Ascending aorta (tissue), 2 donors: ENCODE data around the gene TINCR. TPM values are rescaled to one million over a fixed set of nuclear protein-coding genes. Genes with fewer than 3 reads are reported as not detected.
"Not testable (repeated sequence)": the region's sequence is repeated elsewhere in the genome, so short reads cannot be mapped to it uniquely, and the experiment has no call there.

ENCODE experiments used
- DNase-seq, 2 donors: peaks; one replicate each; pipeline ENCODE4 v3.0.0-alpha.2; 2019; ENCODE audit warnings: low spot score in 2 of 2
- H3K27ac ChIP-seq, 2 donors: fragments of 200-600 bp; sonication (generic); one replicate each; pipeline ENCODE4 v1.5.1; 2016 to 2017; ENCODE audit warnings: mild to moderate bottlenecking in 1 of 2
- H3K27me3 ChIP-seq: fragments of 200-600 bp; sonication (generic); one replicate; pipeline ENCODE4 v1.5.1; 2017
- H3K36me3 ChIP-seq, 2 donors: fragments of 200-600 bp; sonication (generic); one replicate each; pipeline ENCODE4 v1.5.1; 2016
- H3K4me1 ChIP-seq, 2 donors: fragments of 200-600 bp; sonication (generic); one replicate each; pipeline ENCODE4 v1.5.1; 2016 to 2017; ENCODE audit warnings: mild to moderate bottlenecking in 1 of 2
- H3K4me3 ChIP-seq, 2 donors: fragments of 200-600 bp; sonication (generic); one replicate each; pipeline ENCODE4 v1.5.1; 2016 to 2017; ENCODE audit warnings: mild to moderate bottlenecking in 1 of 2
- H3K9me3 ChIP-seq, 2 donors: fragments of 200-600 bp; sonication (generic); one replicate each; pipeline ENCODE4 v1.5.1; 2016
- CTCF ChIP-seq, 3 experiments: fragments of 200-600 bp in 2 of 3; fragments of 450-650 bp in 1 of 3; sonication (generic) in 2 of 3; IDR thresholded peaks; one replicate each; pipeline ENCODE4 v1.5.1; 2016 to 2019; ENCODE audit warnings: antibody characterized with exemption in 3 of 3, mild to moderate bottlenecking in 1 of 3, moderate library complexity in 1 of 3
- intact Hi-C: fragments of 100-400 bp; cut with DNase I; formaldehyde crosslinking; loops from one replicate; pipeline ENCODE4 v1.15.1; 2023
- total RNA-seq: library from RNA; depleted of rRNA; stranded (reverse); fragments of >200 nt; gene quantifications from one replicate; pipeline ENCODE4 v1.1.0, GENCODE V29; 2016

Gene TINCR
- total RNA-seq, 1 donor from 2014 or later, result not detected

- TF ChIP-seq CTCF (IDR thresholded peaks at IDR 0.05), result no peak
- Histone ChIP-seq H3K4me1 (no peaks in the 10 kb centered on the region), H3K27me3 (no peaks in the 10 kb centered on the region), H3K9me3 (no peaks in the 10 kb centered on the region), H3K27ac (no peak overlapping the region), H3K36me3 (no peaks in the 10 kb centered on the region), H3K4me3 (no peak overlapping the region)
- DNase-seq, result no peak
- intact Hi-C loops, result no loop called here
Observed at GRCh38 chr19:5541456-5541855, 26.3 kb downstream of the TINCR start.

- DNase-seq, result no peak
- H3K4me3 ChIP-seq, result no peak overlapping the region
- no peak overlapping the region for H3K27ac ChIP-seq
- intact Hi-C loops, result no loop called here
- no peaks in the 10 kb centered on the region for H3K4me1 ChIP-seq
- no peaks in the 10 kb centered on the region for H3K36me3 ChIP-seq
- TF ChIP-seq CTCF (IDR thresholded peaks at IDR 0.05), result no peak
- no peaks in the 10 kb centered on the region for H3K27me3 ChIP-seq
- H3K9me3 ChIP-seq, result peaks cover 1 to 3% of the 10 kb centered on the region in 2 donors
Observed at GRCh38 chr19:5540208-5540607, 27.5 kb downstream of the TINCR start.

- Histone ChIP-seq H3K27ac (no peak overlapping the region), H3K36me3 (no peaks in the 10 kb centered on the region), H3K4me1 (no peaks in the 10 kb centered on the region), H3K27me3 (no peaks in the 10 kb centered on the region), H3K4me3 (no peak overlapping the region), H3K9me3 (peaks cover 9 to 12% of the 10 kb centered on the region in 2 donors)
- intact Hi-C loops, result no loop called here
- DNase-seq, result no peak
- TF ChIP-seq CTCF (IDR thresholded peaks at IDR 0.05), result no peak
Observed at GRCh38 chr19:5537870-5538269, 29.9 kb downstream of the TINCR start.

GRCh38 chr19:5536982-5537579 lies 30.7 kb downstream of the TINCR start:
- H3K27ac ChIP-seq, H3K27me3 ChIP-seq, intact Hi-C loops, H3K4me3 ChIP-seq, H3K36me3 ChIP-seq, DNase-seq, H3K4me1 ChIP-seq: not testable (repeated sequence)
- H3K9me3 ChIP-seq, result peaks cover 9 to 12% of the 10 kb centered on the region in 2 donors

- TF ChIP-seq CTCF (IDR thresholded peaks at IDR 0.05), result no peak
- Histone ChIP-seq H3K4me3 (peak overlapping the region in 1 of 2 donors; percentile 2), H3K27ac (no peak overlapping the region)
Observed at GRCh38 chr19:5536337-5536894, 31.3 kb downstream of the TINCR start.

GRCh38 chr19:5534787-5535586 lies 32.8 kb downstream of the TINCR start:
- Histone ChIP-seq H3K4me1 (no peaks in the 10 kb centered on the region), H3K4me3 (no peak overlapping the region), H3K27me3 (no peaks in the 10 kb centered on the region), H3K9me3 (peaks cover 9 to 12% of the 10 kb centered on the region in 2 donors), H3K27ac (no peak overlapping the region), H3K36me3 (no peaks in the 10 kb centered on the region)
- intact Hi-C loops, result no loop called here
- DNase-seq, result no peak
- TF ChIP-seq CTCF (IDR thresholded peaks at IDR 0.05), result no peak

More at GRCh38 chr19:5536337-5536894, 31.3 kb downstream of the TINCR start:
- H3K36me3 ChIP-seq, result no peaks in the 10 kb centered on the region
- H3K27me3 ChIP-seq, result no peaks in the 10 kb centered on the region
- peaks cover 9 to 12% of the 10 kb centered on the region in 2 donors for H3K9me3 ChIP-seq
- intact Hi-C loops, result no loop called here
- DNase-seq, result no peak
- H3K4me1 ChIP-seq, result no peaks in the 10 kb centered on the region
